HFFc6 (cell line): ENCODE measurements around the gene TXNDC16. TPM values are rescaled to one million over a fixed set of nuclear protein-coding genes. Genes with fewer than 3 reads are reported as not detected.

Experiments
- DNase-seq: peaks from one replicate; pipeline ENCODE4 v3.0.0-alpha.2; 2018
- H3K27ac Mint-ChIP-seq: 2 replicates; pipeline ENCODE4 v1.8.0; 2020; ENCODE audit warnings: mild to moderate bottlenecking, mixed read lengths
- H3K27me3 Mint-ChIP-seq: 2 replicates; pipeline ENCODE4 v1.8.0; 2021; ENCODE audit warnings: mild to moderate bottlenecking, moderate library complexity, mixed read lengths; ENCODE audit not compliant: insufficient read depth
- H3K36me3 Mint-ChIP-seq: 2 replicates; pipeline ENCODE4 v1.8.0; 2021; ENCODE audit warnings: low read depth, mixed read lengths
- H3K4me1 Mint-ChIP-seq: 2 replicates; pipeline ENCODE4 v1.8.0; 2020; ENCODE audit warnings: low read depth, mixed read lengths
- H3K4me3 Mint-ChIP-seq: 2 replicates; pipeline ENCODE4 v1.8.0; 2020; ENCODE audit warnings: mild to moderate bottlenecking, moderate library complexity, mixed read lengths
- H3K9me3 Mint-ChIP-seq: 2 replicates; pipeline ENCODE4 v1.8.0; 2020; ENCODE audit warnings: mild to moderate bottlenecking, mixed read lengths
- CTCF ChIP-seq: fragments of 200-600 bp; sonication (generic); IDR thresholded peaks from 2 replicates; pipeline ENCODE4 v1.5.0; 2021; ENCODE audit warnings: antibody characterized with exemption, mild to moderate bottlenecking
- total RNA-seq, 6 experiments: library from RNA; stranded (reverse); fragmentation: NEBNext Ultra II Directional; extraction: Animal tissue kit (Norgen Biotek cat#: 25700); gene quantifications; 2 replicates in 1 of 6; 3 replicates in 5 of 6; pipeline ENCODE4 v1.2.3, GENCODE V29; 2021

The TXNDC16 gene
- total RNA-seq, 6 experiments from 2014 or later = 1.5 to 2.2 (median 1.8) TPM

- no peak for TF ChIP-seq CTCF
- Mint-ChIP-seq H3K4me3 (no peak overlapping the region), H3K4me1 (peaks cover 14% of the 10 kb centered on the region), H3K27ac (no peak overlapping the region), H3K36me3 (no peaks in the 10 kb centered on the region), H3K27me3 (no peaks in the 10 kb centered on the region; the same call in 1 of the 2 replicates), H3K9me3 (no peaks in the 10 kb centered on the region)
- no peak for DNase-seq
Measured at GRCh38 chr14:52550661-52551060, 1.6 kb downstream of the TXNDC16 start.

- H3K27ac Mint-ChIP-seq = no peak overlapping the region
- peaks cover 6% of the 10 kb centered on the region for H3K4me1 Mint-ChIP-seq
- no peak for DNase-seq
- H3K9me3 Mint-ChIP-seq = no peaks in the 10 kb centered on the region
- no peak for TF ChIP-seq CTCF
- no peaks in the 10 kb centered on the region for H3K36me3 Mint-ChIP-seq
- H3K27me3 Mint-ChIP-seq = no peaks in the 10 kb centered on the region; the same call in 1 of the 2 replicates
- no peak overlapping the region for H3K4me3 Mint-ChIP-seq
Measured at GRCh38 chr14:52547526-52547925, 4.8 kb downstream of the TXNDC16 start.

GRCh38 chr14:52547027-52547426 lies 5.3 kb downstream of the TXNDC16 start:
- Mint-ChIP-seq H3K27ac (no peak overlapping the region), H3K4me1 (peaks cover 6% of the 10 kb centered on the region), H3K36me3 (no peaks in the 10 kb centered on the region), H3K27me3 (no peaks in the 10 kb centered on the region; the same call in 1 of the 2 replicates), H3K9me3 (no peaks in the 10 kb centered on the region), H3K4me3 (no peak overlapping the region)
- no peak for TF ChIP-seq CTCF
- DNase-seq = no peak

- no peak for DNase-seq
- no peaks in the 10 kb centered on the region for H3K9me3 Mint-ChIP-seq
- H3K4me1 Mint-ChIP-seq = no peaks in the 10 kb centered on the region
- H3K36me3 Mint-ChIP-seq = no peaks in the 10 kb centered on the region
- TF ChIP-seq CTCF = no peak
- H3K27me3 Mint-ChIP-seq = no peaks in the 10 kb centered on the region; the same call in 1 of the 2 replicates
- no peak overlapping the region for H3K27ac Mint-ChIP-seq
- no peak overlapping the region for H3K4me3 Mint-ChIP-seq
Measured at GRCh38 chr14:52546318-52546670, 6.0 kb downstream of the TXNDC16 start.

- H3K9me3 Mint-ChIP-seq = no peaks in the 10 kb centered on the region
- no peaks in the 10 kb centered on the region; the same call in 1 of the 2 replicates for H3K27me3 Mint-ChIP-seq
- TF ChIP-seq CTCF = no peak
- no peaks in the 10 kb centered on the region for H3K36me3 Mint-ChIP-seq
- no peak for DNase-seq
- no peaks in the 10 kb centered on the region for H3K4me1 Mint-ChIP-seq
- no peak overlapping the region for H3K4me3 Mint-ChIP-seq
- H3K27ac Mint-ChIP-seq = no peak overlapping the region
Measured at GRCh38 chr14:52545584-52546317, 6.6 kb downstream of the TXNDC16 start.
